ENCODE results near the gene CTNNA2.

GRCh38 chr2:80381666-80382065, 868.8 kb downstream of the CTNNA2 start:
- TF ChIP-seq POLR2A (IDR thresholded peaks at IDR 0.05) (no peak), CTCF (IDR thresholded peaks at IDR 0.05) (no peak)

All from vagina (tissue), 2 donors.